ENCODE measurements around the gene ST6GAL1.

The ST6GAL1 gene

GRCh38 chr3:187066228-187066995, 136.1 kb downstream of the ST6GAL1 start:
- no peaks in the 10 kb centered on the region for H3K27me3 ChIP-seq (ENCODE audit: insufficient read depth, low read depth)
- H3K36me3 ChIP-seq (ENCODE audit: insufficient read depth): no peaks in the 10 kb centered on the region
- H3K4me2 ChIP-seq: no peak overlapping the region
- H2AFZ ChIP-seq (ENCODE audit: low read depth): no peak overlapping the region
- H3K4me3 ChIP-seq (IDR thresholded peaks at IDR 0.05; ENCODE audit: insufficient read depth, low read depth, low read length): no peak overlapping the region
- peak; percentile 50; the same call in 1 of the 2 replicates for TF ChIP-seq CTCF (conservative IDR thresholded peaks at IDR 0.05; ENCODE audit: low read depth, low read length)
- no peaks in the 10 kb centered on the region for H4K20me1 ChIP-seq (ENCODE audit: insufficient read depth)
- no peak overlapping the region for H3K9ac ChIP-seq
- H3K27ac ChIP-seq: no peak overlapping the region
- peaks cover 54% of the 10 kb centered on the region for H3K4me1 ChIP-seq (ENCODE audit: low read depth, poor library complexity, severe bottlenecking)
- H3K79me2 ChIP-seq (ENCODE audit: insufficient read depth, low read depth): no peaks in the 10 kb centered on the region

- no peak overlapping the region for H3K4me3 ChIP-seq (IDR thresholded peaks at IDR 0.05; ENCODE audit: insufficient read depth, low read depth, low read length)
- no peak overlapping the region for H3K4me2 ChIP-seq
- H3K27ac ChIP-seq: no peak overlapping the region
- no peak overlapping the region for H2AFZ ChIP-seq (ENCODE audit: low read depth)
- no peaks in the 10 kb centered on the region for H3K27me3 ChIP-seq (ENCODE audit: insufficient read depth, low read depth)
- H3K36me3 ChIP-seq (ENCODE audit: insufficient read depth): no peaks in the 10 kb centered on the region
- no peak overlapping the region for H3K9ac ChIP-seq
- H3K79me2 ChIP-seq (ENCODE audit: insufficient read depth, low read depth): no peaks in the 10 kb centered on the region
- no peaks in the 10 kb centered on the region for H4K20me1 ChIP-seq (ENCODE audit: insufficient read depth)
- TF ChIP-seq CTCF (conservative IDR thresholded peaks at IDR 0.05; ENCODE audit: low read depth, low read length): no peak
- peaks cover 31% of the 10 kb centered on the region for H3K4me1 ChIP-seq (ENCODE audit: low read depth, poor library complexity, severe bottlenecking)
These were observed 138.5 kb downstream of the ST6GAL1 start for GRCh38 chr3:187068787-187069186.

- H2AFZ ChIP-seq (ENCODE audit: low read depth): no peak overlapping the region
- TF ChIP-seq CTCF (conservative IDR thresholded peaks at IDR 0.05; ENCODE audit: low read depth, low read length): no peak
- no peaks in the 10 kb centered on the region for H3K27me3 ChIP-seq (ENCODE audit: insufficient read depth, low read depth)
- H3K79me2 ChIP-seq (ENCODE audit: insufficient read depth, low read depth): no peaks in the 10 kb centered on the region
- no peak overlapping the region for H3K4me2 ChIP-seq
- peaks cover 19% of the 10 kb centered on the region for H3K4me1 ChIP-seq (ENCODE audit: low read depth, poor library complexity, severe bottlenecking)
- no peak overlapping the region for H3K27ac ChIP-seq
- no peak overlapping the region for H3K4me3 ChIP-seq (IDR thresholded peaks at IDR 0.05; ENCODE audit: insufficient read depth, low read depth, low read length)
- no peaks in the 10 kb centered on the region for H4K20me1 ChIP-seq (ENCODE audit: insufficient read depth)
- H3K9ac ChIP-seq: no peak overlapping the region
- no peaks in the 10 kb centered on the region for H3K36me3 ChIP-seq (ENCODE audit: insufficient read depth)
These were observed 139.7 kb downstream of the ST6GAL1 start for GRCh38 chr3:187069857-187070516.

- no peaks in the 10 kb centered on the region for H4K20me1 ChIP-seq (ENCODE audit: insufficient read depth)
- H3K27ac ChIP-seq: no peak overlapping the region
- TF ChIP-seq CTCF (conservative IDR thresholded peaks at IDR 0.05; ENCODE audit: low read depth, low read length): no peak
- no peak overlapping the region; the same call in 1 of the 2 replicates for H3K4me2 ChIP-seq
- no peak overlapping the region for H2AFZ ChIP-seq (ENCODE audit: low read depth)
- H3K36me3 ChIP-seq (ENCODE audit: insufficient read depth): no peaks in the 10 kb centered on the region
- no peaks in the 10 kb centered on the region for H3K79me2 ChIP-seq (ENCODE audit: insufficient read depth, low read depth)
- no peak overlapping the region for H3K4me3 ChIP-seq (IDR thresholded peaks at IDR 0.05; ENCODE audit: insufficient read depth, low read depth, low read length)
- H3K27me3 ChIP-seq (ENCODE audit: insufficient read depth, low read depth): no peaks in the 10 kb centered on the region
- H3K9ac ChIP-seq: no peak overlapping the region
- no peaks in the 10 kb centered on the region for H3K4me1 ChIP-seq (ENCODE audit: low read depth, poor library complexity, severe bottlenecking)
These were observed 141.8 kb downstream of the ST6GAL1 start for GRCh38 chr3:187072102-187072501.

Measured in KMS-11 (cell line).